Ishikawa (cell line): ENCODE measurements around the gene POLR2B.

ENCODE experiments used
- CEBPB ChIP-seq: IDR thresholded peaks from 2 replicates; pipeline ENCODE4 v1.6.1; 2012
- CREB1 ChIP-seq: IDR thresholded peaks from 2 replicates; pipeline ENCODE4 v1.6.1; 2012; ENCODE audit warnings: low read depth
- EGR1 ChIP-seq: IDR thresholded peaks from 2 replicates; pipeline ENCODE4 v1.6.1; 2012
- EP300 ChIP-seq: IDR thresholded peaks from 2 replicates; pipeline ENCODE4 v1.6.1; 2012; ENCODE audit warnings: borderline replicate concordance
- FOXM1 ChIP-seq: IDR thresholded peaks from 2 replicates; pipeline ENCODE4 v1.6.1; 2012; ENCODE audit warnings: low read depth, borderline replicate concordance
- NFIC ChIP-seq: IDR thresholded peaks from 2 replicates; pipeline ENCODE4 v1.6.1; 2012
- RAD21 ChIP-seq: IDR thresholded peaks from 2 replicates; pipeline ENCODE4 v1.6.1; 2012; ENCODE audit warnings: low read depth
- TAF1 ChIP-seq: IDR thresholded peaks from 2 replicates; pipeline ENCODE4 v1.6.1; 2012; ENCODE audit warnings: low read depth, mild to moderate bottlenecking
- TCF12 ChIP-seq: IDR thresholded peaks from 2 replicates; pipeline ENCODE4 v1.6.1; 2012; ENCODE audit warnings: low read depth
- YY1 ChIP-seq: IDR thresholded peaks from 2 replicates; pipeline ENCODE4 v1.6.1; 2012; ENCODE audit warnings: low read depth
- ZBTB7A ChIP-seq: IDR thresholded peaks from 2 replicates; pipeline ENCODE4 v1.6.1; 2012; ENCODE audit warnings: low read depth
- TF ChIP-seq, protein P1 (sequence below): IDR thresholded peaks from 2 replicates; pipeline ENCODE4 v1.6.1; 2012; ENCODE audit warnings: low read depth, mild to moderate bottlenecking
- TF ChIP-seq, protein P2 (sequence below): IDR thresholded peaks from 2 replicates; pipeline ENCODE4 v1.6.1; 2012

DNA sequence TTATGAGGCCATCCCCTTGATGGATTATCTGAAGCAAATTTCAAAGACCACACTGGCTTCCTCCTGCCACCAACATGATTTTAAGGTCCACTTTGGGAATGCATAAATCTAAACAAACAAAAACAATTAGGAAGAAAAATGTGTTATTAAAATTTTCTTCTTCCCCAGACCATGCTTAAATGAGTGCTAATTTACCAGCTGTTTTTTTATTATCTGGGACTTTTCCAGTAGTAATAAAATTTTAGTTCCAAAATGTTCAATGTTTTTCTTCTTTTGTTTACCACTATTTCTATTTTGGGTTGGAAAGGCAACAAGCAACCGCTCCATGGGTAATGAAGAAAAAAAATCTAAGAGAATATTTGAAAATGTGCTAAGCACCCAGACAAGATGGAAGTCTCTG, 62.3 kb downstream of the POLR2B start:
- TF ChIP-seq EP300 (no peak), YY1 (no peak), EGR1 (no peak), CREB1 (no peak), CEBPB (no peak), NFIC (no peak), ZBTB7A (no peak), FOXM1 (no peak), TCF12 (no peak), RAD21 (no peak), TAF1 (no peak)
- TF ChIP-seq, protein P1, sequence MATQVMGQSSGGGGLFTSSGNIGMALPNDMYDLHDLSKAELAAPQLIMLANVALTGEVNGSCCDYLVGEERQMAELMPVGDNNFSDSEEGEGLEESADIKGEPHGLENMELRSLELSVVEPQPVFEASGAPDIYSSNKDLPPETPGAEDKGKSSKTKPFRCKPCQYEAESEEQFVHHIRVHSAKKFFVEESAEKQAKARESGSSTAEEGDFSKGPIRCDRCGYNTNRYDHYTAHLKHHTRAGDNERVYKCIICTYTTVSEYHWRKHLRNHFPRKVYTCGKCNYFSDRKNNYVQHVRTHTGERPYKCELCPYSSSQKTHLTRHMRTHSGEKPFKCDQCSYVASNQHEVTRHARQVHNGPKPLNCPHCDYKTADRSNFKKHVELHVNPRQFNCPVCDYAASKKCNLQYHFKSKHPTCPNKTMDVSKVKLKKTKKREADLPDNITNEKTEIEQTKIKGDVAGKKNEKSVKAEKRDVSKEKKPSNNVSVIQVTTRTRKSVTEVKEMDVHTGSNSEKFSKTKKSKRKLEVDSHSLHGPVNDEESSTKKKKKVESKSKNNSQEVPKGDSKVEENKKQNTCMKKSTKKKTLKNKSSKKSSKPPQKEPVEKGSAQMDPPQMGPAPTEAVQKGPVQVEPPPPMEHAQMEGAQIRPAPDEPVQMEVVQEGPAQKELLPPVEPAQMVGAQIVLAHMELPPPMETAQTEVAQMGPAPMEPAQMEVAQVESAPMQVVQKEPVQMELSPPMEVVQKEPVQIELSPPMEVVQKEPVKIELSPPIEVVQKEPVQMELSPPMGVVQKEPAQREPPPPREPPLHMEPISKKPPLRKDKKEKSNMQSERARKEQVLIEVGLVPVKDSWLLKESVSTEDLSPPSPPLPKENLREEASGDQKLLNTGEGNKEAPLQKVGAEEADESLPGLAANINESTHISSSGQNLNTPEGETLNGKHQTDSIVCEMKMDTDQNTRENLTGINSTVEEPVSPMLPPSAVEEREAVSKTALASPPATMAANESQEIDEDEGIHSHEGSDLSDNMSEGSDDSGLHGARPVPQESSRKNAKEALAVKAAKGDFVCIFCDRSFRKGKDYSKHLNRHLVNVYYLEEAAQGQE = no peak
- TF ChIP-seq, protein P2, sequence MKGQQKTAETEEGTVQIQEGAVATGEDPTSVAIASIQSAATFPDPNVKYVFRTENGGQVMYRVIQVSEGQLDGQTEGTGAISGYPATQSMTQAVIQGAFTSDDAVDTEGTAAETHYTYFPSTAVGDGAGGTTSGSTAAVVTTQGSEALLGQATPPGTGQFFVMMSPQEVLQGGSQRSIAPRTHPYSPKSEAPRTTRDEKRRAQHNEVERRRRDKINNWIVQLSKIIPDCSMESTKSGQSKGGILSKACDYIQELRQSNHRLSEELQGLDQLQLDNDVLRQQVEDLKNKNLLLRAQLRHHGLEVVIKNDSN = no peak
